B cell (primary cell): Measurements from ENCODE around the gene ASB15. TPM values are rescaled to one million over a fixed set of nuclear protein-coding genes. Genes with fewer than 3 reads are reported as not detected.

Experiments
- ATAC-seq: fragments of 200-7000 bp; cut with Tn5 transposase; one replicate; pipeline ENCODE4 v1.10.0; 2021; ENCODE audit warnings: low read depth, mild to moderate bottlenecking, moderate number of reproducible peaks, moderate library complexity
- CTCF ChIA-PET: fragments of 350-600 bp; sonication (Branson Sonifier 250); formaldehyde crosslinking; loops from one replicate; lab custom pipeline; 2021; ENCODE audit warnings: antibody characterized with exemption, inconsistent platforms; lab: Charles Lee
- POLR2A ChIA-PET: fragments of 350-600 bp; sonication (Branson Sonifier 250); formaldehyde crosslinking; loops from one replicate; lab custom pipeline; 2021; ENCODE audit warnings: antibody characterized with exemption; lab: Charles Lee
- DNase-seq: peaks from one replicate; pipeline ENCODE4 v3.0.0; 2013
- H2AFZ ChIP-seq: 2 replicates; pipeline ENCODE4 v1.6.1; 2012; ENCODE audit warnings: mild to moderate bottlenecking, low read depth, low read length; ENCODE audit not compliant: insufficient read depth, poor library complexity, severe bottlenecking
- H3K27ac ChIP-seq, 2 donors: 1 replicate in 1 of 2; 2 replicates in 1 of 2; pipeline ENCODE4 v1.5.1; 2012 to 2013; ENCODE audit warnings: low read length in 2 of 2, mild to moderate bottlenecking in 2 of 2, moderate library complexity in 1 of 2
- H3K27me3 ChIP-seq, 4 experiments: fragments of 200-600 bp in 1 of 4; sonication (generic) in 1 of 4; replicated peaks in 1 of 4; 1 replicate in 2 of 4; 2 replicates in 2 of 4; pipeline versions ENCODE4 v1.6.1 to v1.7.0; 2013 to 2016; ENCODE audit warnings: low read length in 3 of 4, mild to moderate bottlenecking in 2 of 4, mixed read lengths in 1 of 4, moderate library complexity in 1 of 4; ENCODE audit not compliant: insufficient read depth in 4 of 4, control insufficient read depth in 3 of 4; ENCODE audit errors: control extremely low read depth in 1 of 4
- H3K36me3 ChIP-seq, 2 experiments: replicated peaks in 1 of 2; 1 replicate in 1 of 2; 2 replicates in 1 of 2; pipeline versions ENCODE4 v1.6.1 to v1.7.1; 2013; ENCODE audit warnings: low read length in 1 of 2; ENCODE audit not compliant: insufficient read depth in 2 of 2, control insufficient read depth in 1 of 2; ENCODE audit errors: control extremely low read depth in 1 of 2, extremely low read depth in 1 of 2
- H3K4me1 ChIP-seq, 2 donors: fragments of 200-600 bp in 1 of 2; sonication (generic) in 1 of 2; 1 replicate in 1 of 2; 2 replicates in 1 of 2; pipeline versions ENCODE4 v1.5.1 to v1.6.1; 2013 to 2017; ENCODE audit warnings: low read length in 2 of 2; ENCODE audit not compliant: control insufficient read depth in 2 of 2, insufficient read depth in 2 of 2
- H3K4me2 ChIP-seq: replicated peaks from 2 replicates; pipeline ENCODE3; 2012; ENCODE audit warnings: mild to moderate bottlenecking, low read depth, low read length; ENCODE audit not compliant: poor library complexity, severe bottlenecking
- H3K4me3 ChIP-seq, 5 experiments: fragments of 200-600 bp in 1 of 5; sonication (generic) in 1 of 5; 1 replicate in 3 of 5; 2 replicates in 2 of 5; pipeline versions ENCODE4 v1.5.1 to v1.7.0; 2011 to 2016; ENCODE audit warnings: low read length in 4 of 5, mild to moderate bottlenecking in 4 of 5, low read depth in 2 of 5, control low read depth in 1 of 5, moderate library complexity in 1 of 5; ENCODE audit not compliant: insufficient read depth in 1 of 5; ENCODE audit errors: control extremely low read depth in 1 of 5, extremely low read depth in 1 of 5
- H3K79me2 ChIP-seq: fragments of 200-600 bp; sonication (generic); one replicate; pipeline ENCODE4 v1.6.0; 2016; ENCODE audit warnings: low read length; ENCODE audit not compliant: control insufficient read depth, insufficient read depth
- H3K9ac ChIP-seq: fragments of 200-600 bp; sonication (generic); 2 replicates; pipeline ENCODE4 v1.6.1; 2017; ENCODE audit warnings: mild to moderate bottlenecking, low read length, moderate library complexity
- H3K9me3 ChIP-seq, 3 donors: one replicate each; pipeline versions ENCODE4 v1.6.1 to v1.7.1; 2013; ENCODE audit warnings: low read length in 2 of 3; ENCODE audit not compliant: control insufficient read depth in 2 of 3, insufficient read depth in 1 of 3; ENCODE audit errors: control extremely low read depth in 1 of 3
- H4K20me1 ChIP-seq: 2 replicates; pipeline ENCODE4 v1.6.0; 2012; ENCODE audit warnings: mild to moderate bottlenecking, low read length; ENCODE audit not compliant: insufficient read depth, control insufficient read depth, poor library complexity, severe bottlenecking
- H3K27ac Mint-ChIP-seq: one replicate; pipeline ENCODE4 v1.8.0; 2021; ENCODE audit warnings: mixed read lengths
- H3K27me3 Mint-ChIP-seq: one replicate; pipeline ENCODE4 v1.8.0; 2021; ENCODE audit warnings: mixed read lengths
- H3K4me1 Mint-ChIP-seq: one replicate; pipeline ENCODE4 v1.8.0; 2021; ENCODE audit warnings: mixed read lengths
- H3K4me3 Mint-ChIP-seq: one replicate; pipeline ENCODE4 v1.8.0; 2021; ENCODE audit warnings: mixed read lengths
- H3K9me3 Mint-ChIP-seq: one replicate; pipeline ENCODE4 v1.8.0; 2022; ENCODE audit warnings: mixed read lengths; ENCODE audit not compliant: insufficient read depth
- CTCF ChIP-seq: fragments of 200-600 bp; IDR thresholded peaks from one replicate; pipeline ENCODE4 v1.8.0; 2022; ENCODE audit warnings: antibody characterized with exemption, mild to moderate bottlenecking
- EZH2 ChIP-seq: IDR thresholded peaks from 2 replicates; pipeline ENCODE4 v1.6.1; 2012; ENCODE audit warnings: borderline replicate concordance, low read depth, mild to moderate bottlenecking, moderate library complexity, low read length; ENCODE audit not compliant: insufficient read depth, poor library complexity, severe bottlenecking
- WGBS: methylation state at CpG from one replicate; pipeline ENCODE4 v1.1.5; 2013; ENCODE audit warnings: missing lambda C conversion rate; ENCODE audit not compliant: insufficient coverage; 5-methylcytosine and 5-hydroxymethylcytosine counted together
- intact Hi-C: fragments of 100-400 bp; cut with micrococcal nuclease; formaldehyde crosslinking; loops from one replicate; pipeline ENCODE4 v1.10.0; 2022
- polyA plus RNA-seq: library from polyadenylated mRNA; depleted of rRNA; stranded (reverse); fragments of >200 nt; gene quantifications from 2 replicates; pipeline ENCODE4 v1.2.3, GENCODE V29; 2012
- total RNA-seq, 2 donors: library from RNA; stranded (reverse); fragments of 120-200 nt in 1 of 2; gene quantifications; 1 replicate in 1 of 2; 2 replicates in 1 of 2; pipeline versions ENCODE4 v1.2.3 to v1.2.4, GENCODE V29; 2013 to 2022

ASB15 gene
- total and polyA plus RNA-seq, 2 donors (not counting 1 experiment from before 2014, with no cell fraction given): not detected

GRCh38 chr7:123625254-123625653 is 23.6 kb downstream of the ASB15 start:
- H3K79me2 ChIP-seq: no peaks in the 10 kb centered on the region
- CTCF ChIA-PET: interaction anchor here (0.8 to 1.5 kb wide), 3 partner anchors 68 to 315 kb away, joined by 3 to 5 read pairs (median 3); partner anchors contain the start of gene NDUFA5
- Mint-ChIP-seq H3K9me3 (no peaks in the 10 kb centered on the region), H3K27me3 (peaks cover 4% of the 10 kb centered on the region), H3K4me3 (no peak overlapping the region), H3K27ac (no peak overlapping the region), H3K4me1 (no peaks in the 10 kb centered on the region)
- WGBS: 70% methylated on average over 2 of the region's 2 CpGs
- no peak overlapping the region for H3K4me3 ChIP-seq
- no peak overlapping the region for H3K9ac ChIP-seq
- H3K4me1 ChIP-seq: no peaks in the 10 kb centered on the region
- no peaks in the 10 kb centered on the region for H3K9me3 ChIP-seq
- TF ChIP-seq CTCF (no peak), EZH2 (no peak)
- no peaks in the 10 kb centered on the region for H4K20me1 ChIP-seq
- DNase-seq (no peak), ATAC-seq (no peak)
- POLR2A ChIA-PET: no interaction called here
- no peaks in the 10 kb centered on the region for H3K36me3 ChIP-seq
- no peak overlapping the region for H3K4me2 ChIP-seq
- intact Hi-C loops: no loop called here
- no peak overlapping the region for H2AFZ ChIP-seq
- H3K27ac ChIP-seq: no peak overlapping the region
- no peaks in the 10 kb centered on the region for H3K27me3 ChIP-seq

GRCh38 chr7:123627851-123628250 is 26.2 kb downstream of the ASB15 start:
- no peak overlapping the region for H2AFZ ChIP-seq
- H3K27me3 Mint-ChIP-seq: peaks cover 2% of the 10 kb centered on the region
- H3K4me1 Mint-ChIP-seq: no peaks in the 10 kb centered on the region
- DNase-seq (no peak), ATAC-seq (no peak)
- TF ChIP-seq EZH2: no peak
- no peak for TF ChIP-seq CTCF
- CTCF ChIA-PET: no interaction called here
- no peaks in the 10 kb centered on the region for H3K36me3 ChIP-seq
- no peaks in the 10 kb centered on the region for H3K27me3 ChIP-seq
- H3K4me3 ChIP-seq: no peak overlapping the region
- no peaks in the 10 kb centered on the region for H3K79me2 ChIP-seq
- no peaks in the 10 kb centered on the region for H3K4me1 ChIP-seq
- WGBS: no CpG with 5 or more reads among the region's 2 CpGs
- no peak overlapping the region for H3K4me3 Mint-ChIP-seq
- no peak overlapping the region for H3K9ac ChIP-seq
- H3K4me2 ChIP-seq: no peak overlapping the region
- no peak overlapping the region for H3K27ac ChIP-seq
- H3K27ac Mint-ChIP-seq: no peak overlapping the region
- no peaks in the 10 kb centered on the region for H3K9me3 ChIP-seq
- no peaks in the 10 kb centered on the region for H4K20me1 ChIP-seq
- H3K9me3 Mint-ChIP-seq: no peaks in the 10 kb centered on the region
- intact Hi-C loops: no loop called here
- POLR2A ChIA-PET: no interaction called here
